Measurements from ENCODE around the gene MARCHF6.

GRCh38 chr5:10387690-10388089, 34.2 kb downstream of the MARCHF6 start:
- TF ChIP-seq POLR2A (IDR thresholded peaks at IDR 0.05), result no peak
- TF ChIP-seq CTCF (IDR thresholded peaks at IDR 0.05), result no peak
- no peak for TF ChIP-seq POLR2AphosphoS5 (IDR thresholded peaks at IDR 0.05)
